K562 (cell line): ENCODE measurements around the gene TRPC4. TPM values are rescaled to one million over a fixed set of nuclear protein-coding genes. Genes with fewer than 3 reads are reported as not detected.

ENCODE experiments used
- ATAC-seq: fragments of 200-7000 bp; cut with Tn5 transposase; 3 replicates; pipeline ENCODE4 v1.9.1; 2020; ENCODE audit warnings: moderate library complexity
- BruUV-seq: library from RNA; stranded (reverse); fragments of 400-500 nt; replicated peaks from 2 replicates; lab custom pipeline; 2021; lab: Mats Ljungman, UMichigan
- CTCF ChIA-PET: fragments of 300-600 bp; formaldehyde crosslinking; extraction: SDS; loops from one replicate; lab custom pipeline; 2021; ENCODE audit warnings: low intra/inter-chr PET ratio; lab: Yijun Ruan, JAX
- POLR2A ChIA-PET: fragments of 300-600, 350-650 bp; sonication (Branson Sonifier 250); formaldehyde crosslinking; extraction: SDS; loops from one replicate; lab custom pipeline; 2021; ENCODE audit warnings: antibody characterized with exemption, inconsistent platforms; lab: Yijun Ruan, JAX
- DNase-seq, 4 experiments: peaks; one replicate each; pipeline versions ENCODE4 v3.0.0 to v3.0.0-alpha.2; 2011 to 2018; ENCODE audit warnings: low spot score in 3 of 4, mixed read lengths in 3 of 4; ENCODE audit errors: extremely low read depth in 1 of 4
- FAIRE-seq: peaks from 2 replicates; lab custom pipeline; 2011; peaks lifted over from hg19 to GRCh38; lab: Jason Lieb, UNC
- H2AFZ ChIP-seq: 2 replicates; pipeline ENCODE4 v1.6.0; 2011; ENCODE audit warnings: low read depth, low read length, control low read depth, inconsistent platforms
- H3K27ac ChIP-seq: fragments of 200-600 bp; 3 replicates; pipeline ENCODE4 v1.8.0; 2011; ENCODE audit warnings: low read depth, mild to moderate bottlenecking, control low read depth, inconsistent platforms, low read length, moderate library complexity, mixed read lengths; ENCODE audit errors: extremely low read depth
- H3K27me3 ChIP-seq, 2 experiments: fragments of 300-600 bp in 1 of 2; 2 replicates in 1 of 2; 3 replicates in 1 of 2; pipeline versions ENCODE4 v1.6.0 to v1.8.0; 2011; ENCODE audit warnings: inconsistent platforms in 2 of 2, low read length in 2 of 2, mild to moderate bottlenecking in 1 of 2, mixed read lengths in 1 of 2, moderate library complexity in 1 of 2; ENCODE audit not compliant: control insufficient read depth in 2 of 2, insufficient read depth in 2 of 2
- H3K36me3 ChIP-seq: fragments of 300-600 bp; 3 replicates; pipeline ENCODE4 v1.8.0; 2011; ENCODE audit warnings: mild to moderate bottlenecking, low read length, inconsistent platforms; ENCODE audit not compliant: control insufficient read depth, insufficient read depth
- H3K4me1 ChIP-seq, 2 experiments: fragments of 200-600 bp in 1 of 2; replicated peaks in 1 of 2; 2 replicates in 1 of 2; 3 replicates in 1 of 2; pipeline versions ENCODE4 v1.5.1 to v1.8.0; 2011; ENCODE audit warnings: inconsistent platforms in 2 of 2, low read length in 2 of 2, mild to moderate bottlenecking in 1 of 2, mixed read lengths in 1 of 2, moderate library complexity in 1 of 2; ENCODE audit not compliant: control insufficient read depth in 2 of 2, insufficient read depth in 2 of 2
- H3K4me2 ChIP-seq: 2 replicates; pipeline ENCODE4 v1.6.1; 2011; ENCODE audit warnings: low read length, control low read depth, inconsistent platforms, mixed read lengths; ENCODE audit not compliant: insufficient read depth
- H3K4me3 ChIP-seq: fragments of 200-600 bp; sonication (generic), shearing (Covaris generic); 2 replicates; pipeline ENCODE4 v1.5.1; 2016; ENCODE audit warnings: control low read depth, inconsistent platforms
- H3K79me2 ChIP-seq: fragments of 200-600 bp; 3 replicates; pipeline ENCODE4 v1.8.0; 2011; ENCODE audit warnings: low read length, inconsistent platforms; ENCODE audit not compliant: control insufficient read depth, insufficient read depth
- H3K9ac ChIP-seq, 2 experiments: 2 replicates each; pipeline versions ENCODE4 v1.6.0 to v1.6.1; 2011; ENCODE audit warnings: low read depth in 2 of 2, low read length in 2 of 2, control low read depth in 1 of 2, inconsistent platforms in 1 of 2, mild to moderate bottlenecking in 1 of 2, mixed read lengths in 1 of 2; ENCODE audit not compliant: insufficient read depth in 1 of 2
- H3K9me1 ChIP-seq: one replicate; pipeline ENCODE4 v1.6.0; 2011; ENCODE audit warnings: inconsistent platforms, mild to moderate bottlenecking, low read length, moderate library complexity; ENCODE audit not compliant: control insufficient read depth, insufficient read depth
- H3K9me3 ChIP-seq: replicated peaks from 2 replicates; pipeline ENCODE4 v1.5.1; 2011; ENCODE audit warnings: low read depth, low read length, inconsistent platforms; ENCODE audit not compliant: control insufficient read depth, insufficient read depth
- H4K20me1 ChIP-seq: replicated peaks from 2 replicates; pipeline ENCODE4 v1.6.1; 2011; ENCODE audit warnings: low read length, inconsistent platforms, mixed read lengths; ENCODE audit not compliant: control insufficient read depth, insufficient read depth
- CHD1 ChIP-seq: fragments of 200-600 bp; sonication (generic); IDR thresholded peaks from one replicate; pipeline ENCODE4 v1.6.1; 2012; ENCODE audit warnings: mild to moderate bottlenecking, moderate library complexity, low read length, inconsistent platforms
- NCOR1 ChIP-seq: fragments of 450-650 bp; IDR thresholded peaks from 2 replicates; pipeline ENCODE4 v1.6.1; 2016; ENCODE audit warnings: mild to moderate bottlenecking, moderate library complexity
- ZNF408 ChIP-seq: fragments of 250-450 bp; sonication (Bioruptor Pico); IDR thresholded peaks from 2 replicates; pipeline ENCODE4 v1.4.0; 2020; ENCODE audit warnings: low read depth, mild to moderate bottlenecking, moderate library complexity
- WGBS: fragments of 100-300 bp; shearing (Covaris generic); methylation state at CpG from one replicate; pipeline ENCODE4 v1.1.6; 2016; ENCODE audit warnings: low coverage, mixed read lengths; ENCODE audit not compliant: insufficient coverage; ENCODE audit errors: missing lambda C conversion rate; 5-methylcytosine and 5-hydroxymethylcytosine counted together
- in situ Hi-C: fragments of 300-500 bp; cut with MboI; formaldehyde crosslinking; loops from 4 replicates; pipeline ENCODE4 v1.15.0; 2018; ENCODE audit warnings: inconsistent platforms, mixed read lengths
- intact Hi-C: fragments of 100-400 bp; cut with micrococcal nuclease; formaldehyde crosslinking; loops from 2 replicates; pipeline ENCODE4 v1.14.2; 2022
- polyA plus RNA-seq, 8 experiments: library from polyadenylated mRNA; depleted of rRNA in 4 of 8; stranded (reverse) in 5 of 8; unstranded in 3 of 8; fragments of >200 nt; fragmentation: Nextera tagmentation in 2 of 8; fragmentation: Illumina TruSeq in 1 of 8; extraction: Ambion mirVana in 2 of 8; extraction: Trizol in 1 of 8; gene quantifications; 2 replicates each; pipeline versions ENCODE4 v1.2.1 to v1.2.3, GENCODE V29; 2011 to 2014; ENCODE audit warnings: inconsistent platforms in 1 of 8, missing spikeins in 1 of 8
- total RNA-seq, 7 experiments: library from RNA; depleted of rRNA in 6 of 7; stranded (reverse); fragments of >200 nt in 6 of 7; fragmentation: Illumina TruSeq in 2 of 7; extraction: Trizol in 2 of 7; gene quantifications; 2 replicates each; pipeline versions ENCODE4 v1.2.1 to v1.2.3, GENCODE V29; 2011 to 2021; ENCODE audit warnings: low replicate concordance in 1 of 7
- TF ChIP-seq, protein P1 (sequence below): fragments of 450-650 bp; IDR thresholded peaks from 2 replicates; pipeline ENCODE4 v1.6.1; 2018; ENCODE audit not compliant: partially characterized antibody
- TF ChIP-seq, protein P2 (sequence below): fragments of 450-650 bp; conservative IDR thresholded peaks from 2 replicates; pipeline ENCODE4 v1.6.1; 2016; ENCODE audit warnings: missing genetic modification characterization, low read depth, mild to moderate bottlenecking, missing compliant biosample characterization, moderate library complexity
- TF ChIP-seq, protein P3 (sequence below): sonication (generic); formaldehyde crosslinking; IDR thresholded peaks from 2 replicates; pipeline ENCODE4 v1.8.0; 2023; ENCODE audit warnings: mild to moderate bottlenecking, missing genetic modification reagents

TRPC4 gene
- total and polyA plus RNA-seq, 9 of the 15 experiments (the other 6 are each of a cell fraction or from before 2014, with no cell fraction given): 0.03 to 0.04 TPM; not detected in 7

DNA sequence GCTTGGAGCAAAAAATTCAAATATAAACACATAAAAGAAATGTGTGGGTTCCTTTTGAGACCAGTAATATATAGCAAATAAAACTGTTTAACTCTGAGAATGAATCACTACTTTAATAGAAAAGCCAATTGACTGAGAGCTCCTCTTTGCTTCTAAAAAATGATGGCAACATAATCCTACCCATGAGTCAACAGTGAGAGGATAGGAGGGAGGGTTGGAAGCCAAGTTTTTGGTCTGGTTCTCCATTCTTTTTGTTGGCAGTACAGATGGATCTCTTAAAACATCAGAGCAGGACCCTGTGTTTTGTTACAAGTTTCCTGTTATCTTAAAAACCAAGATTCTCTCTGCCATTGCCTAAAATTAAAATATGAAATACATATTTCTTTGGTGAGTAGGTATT, 221.0 kb downstream of the TRPC4 start:
- no TSS peak for BruUV-seq
- no peaks in the 10 kb centered on the region for H3K79me2 ChIP-seq
- no peaks in the 10 kb centered on the region for H3K9me1 ChIP-seq
- no peak overlapping the region for H2AFZ ChIP-seq
- intact Hi-C loops (no loop called here), in situ Hi-C loops (no loop called here)
- H3K27me3 ChIP-seq: no peaks in the 10 kb centered on the region
- no peak overlapping the region for H3K27ac ChIP-seq
- H3K4me2 ChIP-seq: no peak overlapping the region
- H3K36me3 ChIP-seq: no peaks in the 10 kb centered on the region
- no peaks in the 10 kb centered on the region for H3K9me3 ChIP-seq
- no peak for ATAC-seq
- FAIRE-seq: no peak
- no peak for DNase-seq
- no peaks in the 10 kb centered on the region for H4K20me1 ChIP-seq
- H3K4me3 ChIP-seq: no peak overlapping the region
- TF ChIP-seq CHD1: no peak
- TF ChIP-seq ZNF408: no peak
- TF ChIP-seq NCOR1: no peak
- TF ChIP-seq, all 486 proteins: peak for 0
- Histone ChIP-seq H3K9ac (no peak overlapping the region), H3K4me1 (no peaks in the 10 kb centered on the region)
- POLR2A ChIA-PET: no interaction called here
- CTCF ChIA-PET: no interaction called here

DNA sequence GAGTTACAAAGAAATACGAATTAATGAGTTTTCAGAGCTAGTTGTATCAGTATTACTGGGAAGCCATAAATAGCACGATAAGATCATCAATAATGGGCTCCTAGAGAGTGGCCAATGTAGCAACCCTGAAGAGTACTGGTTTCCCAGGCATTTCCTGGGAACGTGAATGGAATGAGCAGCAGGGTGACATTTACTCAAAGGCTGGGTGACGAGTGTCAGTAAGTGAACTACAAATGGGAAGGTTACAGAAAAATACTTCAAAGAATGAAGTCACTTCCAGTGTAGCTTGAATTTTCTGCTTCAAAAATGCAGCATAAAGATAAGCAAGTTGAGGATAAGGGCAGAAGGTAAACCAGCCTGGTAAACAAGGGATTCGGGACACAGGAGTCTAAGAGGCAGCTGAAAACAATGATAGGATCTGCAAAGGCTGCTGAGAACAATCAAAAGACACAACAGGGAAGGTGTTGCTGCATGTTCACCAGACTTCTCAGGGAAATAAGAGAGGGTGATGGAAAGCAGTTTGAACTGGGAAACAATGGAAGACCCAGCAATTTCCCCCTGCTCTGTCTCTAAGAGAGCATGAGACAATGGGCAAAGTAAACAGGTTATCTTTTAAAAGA, 222.4 kb downstream of the TRPC4 start:
- no peaks in the 10 kb centered on the region for H4K20me1 ChIP-seq
- no peak for FAIRE-seq
- ChIA-PET POLR2A (no interaction called here), CTCF (no interaction called here)
- no peak overlapping the region for H2AFZ ChIP-seq
- H3K4me3 ChIP-seq: no peak overlapping the region
- no peaks in the 10 kb centered on the region for H3K9me1 ChIP-seq
- H3K4me1 ChIP-seq: no peaks in the 10 kb centered on the region
- no peak for DNase-seq
- no peak overlapping the region for H3K27ac ChIP-seq
- BruUV-seq: no TSS peak
- no peak for ATAC-seq
- no peaks in the 10 kb centered on the region for H3K36me3 ChIP-seq
- intact Hi-C loops (no loop called here), in situ Hi-C loops (no loop called here)
- no peaks in the 10 kb centered on the region for H3K79me2 ChIP-seq
- TF ChIP-seq, protein P1, sequence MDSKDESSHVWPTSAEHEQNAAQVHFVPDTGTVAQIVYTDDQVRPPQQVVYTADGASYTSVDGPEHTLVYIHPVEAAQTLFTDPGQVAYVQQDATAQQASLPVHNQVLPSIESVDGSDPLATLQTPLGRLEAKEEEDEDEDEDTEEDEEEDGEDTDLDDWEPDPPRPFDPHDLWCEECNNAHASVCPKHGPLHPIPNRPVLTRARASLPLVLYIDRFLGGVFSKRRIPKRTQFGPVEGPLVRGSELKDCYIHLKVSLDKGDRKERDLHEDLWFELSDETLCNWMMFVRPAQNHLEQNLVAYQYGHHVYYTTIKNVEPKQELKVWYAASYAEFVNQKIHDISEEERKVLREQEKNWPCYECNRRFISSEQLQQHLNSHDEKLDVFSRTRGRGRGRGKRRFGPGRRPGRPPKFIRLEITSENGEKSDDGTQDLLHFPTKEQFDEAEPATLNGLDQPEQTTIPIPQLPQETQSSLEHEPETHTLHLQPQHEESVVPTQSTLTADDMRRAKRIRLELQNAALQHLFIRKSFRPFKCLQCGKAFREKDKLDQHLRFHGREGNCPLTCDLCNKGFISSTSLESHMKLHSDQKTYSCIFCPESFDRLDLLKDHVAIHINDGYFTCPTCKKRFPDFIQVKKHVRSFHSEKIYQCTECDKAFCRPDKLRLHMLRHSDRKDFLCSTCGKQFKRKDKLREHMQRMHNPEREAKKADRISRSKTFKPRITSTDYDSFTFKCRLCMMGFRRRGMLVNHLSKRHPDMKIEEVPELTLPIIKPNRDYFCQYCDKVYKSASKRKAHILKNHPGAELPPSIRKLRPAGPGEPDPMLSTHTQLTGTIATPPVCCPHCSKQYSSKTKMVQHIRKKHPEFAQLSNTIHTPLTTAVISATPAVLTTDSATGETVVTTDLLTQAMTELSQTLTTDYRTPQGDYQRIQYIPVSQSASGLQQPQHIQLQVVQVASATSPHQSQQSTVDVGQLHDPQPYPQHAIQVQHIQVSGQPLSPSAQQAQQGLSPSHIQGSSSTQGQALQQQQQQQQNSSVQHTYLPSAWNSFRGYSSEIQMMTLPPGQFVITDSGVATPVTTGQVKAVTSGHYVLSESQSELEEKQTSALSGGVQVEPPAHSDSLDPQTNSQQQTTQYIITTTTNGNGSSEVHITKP: peak; percentile 55
- TF ChIP-seq, protein P2, sequence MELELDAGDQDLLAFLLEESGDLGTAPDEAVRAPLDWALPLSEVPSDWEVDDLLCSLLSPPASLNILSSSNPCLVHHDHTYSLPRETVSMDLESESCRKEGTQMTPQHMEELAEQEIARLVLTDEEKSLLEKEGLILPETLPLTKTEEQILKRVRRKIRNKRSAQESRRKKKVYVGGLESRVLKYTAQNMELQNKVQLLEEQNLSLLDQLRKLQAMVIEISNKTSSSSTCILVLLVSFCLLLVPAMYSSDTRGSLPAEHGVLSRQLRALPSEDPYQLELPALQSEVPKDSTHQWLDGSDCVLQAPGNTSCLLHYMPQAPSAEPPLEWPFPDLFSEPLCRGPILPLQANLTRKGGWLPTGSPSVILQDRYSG (tag): no peak
- TF ChIP-seq, protein P3, sequence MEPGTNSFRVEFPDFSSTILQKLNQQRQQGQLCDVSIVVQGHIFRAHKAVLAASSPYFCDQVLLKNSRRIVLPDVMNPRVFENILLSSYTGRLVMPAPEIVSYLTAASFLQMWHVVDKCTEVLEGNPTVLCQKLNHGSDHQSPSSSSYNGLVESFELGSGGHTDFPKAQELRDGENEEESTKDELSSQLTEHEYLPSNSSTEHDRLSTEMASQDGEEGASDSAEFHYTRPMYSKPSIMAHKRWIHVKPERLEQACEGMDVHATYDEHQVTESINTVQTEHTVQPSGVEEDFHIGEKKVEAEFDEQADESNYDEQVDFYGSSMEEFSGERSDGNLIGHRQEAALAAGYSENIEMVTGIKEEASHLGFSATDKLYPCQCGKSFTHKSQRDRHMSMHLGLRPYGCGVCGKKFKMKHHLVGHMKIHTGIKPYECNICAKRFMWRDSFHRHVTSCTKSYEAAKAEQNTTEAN (CRISPR knock-in tag): no peak
- H3K9me3 ChIP-seq: no peaks in the 10 kb centered on the region
- H3K9ac ChIP-seq: no peak overlapping the region
- H3K4me2 ChIP-seq: no peak overlapping the region
- no peaks in the 10 kb centered on the region for H3K27me3 ChIP-seq
- WGBS: 5% methylated on average over 5 of the region's 5 CpGs
